GM12864 (cell line): Measurements from ENCODE around the gene SRPK2.

ENCODE experiments used
- DNase-seq: peaks from one replicate; pipeline ENCODE4 v3.0.0-alpha.2; 2011; ENCODE audit warnings: low read depth
- H3K4me3 ChIP-seq: 2 replicates; pipeline ENCODE4 v1.5.1; 2011; ENCODE audit warnings: mild to moderate bottlenecking, low read depth, low read length, control low read depth
- CTCF ChIP-seq: IDR thresholded peaks from 2 replicates; pipeline ENCODE4 v1.5.1; 2011; ENCODE audit warnings: low read depth, mild to moderate bottlenecking, moderate library complexity, low read length, control low read depth, inconsistent platforms; ENCODE audit errors: missing control alignments

SRPK2 gene

GRCh38 chr7:105136221-105136620 lies 252.5 kb downstream of the SRPK2 start:
- DNase-seq: no peak
- no peak overlapping the region for H3K4me3 ChIP-seq
- TF ChIP-seq CTCF: no peak

DNA sequence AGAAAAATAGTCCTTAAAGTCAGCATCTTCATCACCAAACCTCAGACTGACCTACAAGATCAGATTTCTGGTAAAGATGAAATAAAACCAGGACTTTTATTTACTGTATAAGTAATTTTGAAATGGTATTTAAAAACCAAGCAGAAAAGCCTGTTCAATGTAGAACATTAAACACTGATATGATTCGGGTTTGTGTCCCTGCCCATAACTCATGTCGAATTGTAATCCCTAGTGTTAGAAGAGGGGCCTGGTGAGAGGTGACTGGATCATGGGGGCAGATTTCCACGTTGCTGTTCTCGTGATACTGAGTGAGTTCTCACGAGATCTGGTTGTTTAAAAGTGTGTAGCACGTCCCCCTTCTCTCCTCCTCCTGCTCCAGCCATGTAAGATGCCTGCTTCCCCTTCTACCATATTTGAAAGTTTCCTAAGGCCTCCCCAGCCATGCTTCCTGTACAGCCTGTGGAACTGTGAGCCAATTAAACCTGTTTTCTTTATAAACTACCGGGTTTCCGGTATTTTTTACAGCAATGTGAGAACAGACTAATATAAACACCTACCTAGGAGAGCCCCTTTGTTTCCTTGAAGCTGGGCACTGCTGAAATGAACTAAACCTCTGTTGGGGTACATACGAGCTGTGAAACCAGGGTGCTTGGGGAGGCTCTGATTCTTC lies 254.6 kb downstream of the SRPK2 start:
- no peak overlapping the region for H3K4me3 ChIP-seq
- TF ChIP-seq CTCF: no peak
- no peak for DNase-seq

DNA sequence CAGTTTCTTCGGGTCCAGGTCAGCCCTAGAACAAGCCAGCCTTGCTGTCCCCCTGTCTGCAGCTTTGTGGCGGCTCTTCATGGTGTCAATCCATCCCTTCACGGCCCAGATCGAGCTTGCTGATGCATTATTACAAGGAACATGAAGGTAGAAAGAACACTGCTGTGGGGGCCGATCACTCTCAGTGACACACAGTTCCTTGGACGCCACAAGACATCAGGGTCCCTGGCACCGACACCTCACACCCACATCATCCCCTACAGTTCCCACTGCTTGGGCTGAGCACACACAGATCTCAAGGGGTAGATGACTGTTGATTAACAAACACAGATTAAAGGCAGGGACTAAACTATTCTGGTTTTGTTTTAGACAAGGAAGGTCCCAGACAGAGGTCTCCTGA lies 255.4 kb downstream of the SRPK2 start:
- no peak for TF ChIP-seq CTCF
- no peak for DNase-seq
- no peak overlapping the region for H3K4me3 ChIP-seq

GRCh38 chr7:105132835-105133234 lies 255.9 kb downstream of the SRPK2 start:
- H3K4me3 ChIP-seq: no peak overlapping the region
- no peak for TF ChIP-seq CTCF
- no peak for DNase-seq

- no peak overlapping the region for H3K4me3 ChIP-seq
- TF ChIP-seq CTCF: no peak
- DNase-seq: no peak
Measured at GRCh38 chr7:105132335-105132734, 256.4 kb downstream of the SRPK2 start.

- TF ChIP-seq CTCF: no peak
- no peak for DNase-seq
- H3K4me3 ChIP-seq: no peak overlapping the region
Measured at GRCh38 chr7:105131890-105132289, 256.8 kb downstream of the SRPK2 start.

- no peak for TF ChIP-seq CTCF
- no peak overlapping the region for H3K4me3 ChIP-seq
- no peak for DNase-seq
Measured at GRCh38 chr7:105131033-105131656, 257.6 kb downstream of the SRPK2 start.
